Endothelial cell of umbilical vein (primary cell): ENCODE measurements around the gene DCUN1D1.

Experiments
- CTCF ChIP-seq, 2 donors: IDR thresholded peaks; 1 replicate in 1 of 2; 2 replicates in 1 of 2; pipeline ENCODE4 v1.5.1; 2011; ENCODE audit warnings: low read length in 2 of 2, mild to moderate bottlenecking in 2 of 2, moderate library complexity in 2 of 2, control low read depth in 1 of 2, inconsistent platforms in 1 of 2, low read depth in 1 of 2; ENCODE audit not compliant: insufficient read depth in 1 of 2; ENCODE audit errors: extremely low read depth in 1 of 2
- EZH2 ChIP-seq: IDR thresholded peaks from 2 replicates; pipeline ENCODE4 v1.6.1; 2012; ENCODE audit warnings: borderline replicate concordance, low read depth, mild to moderate bottlenecking, moderate library complexity, low read length, inconsistent platforms; ENCODE audit not compliant: severe bottlenecking
- FOS ChIP-seq: IDR thresholded peaks from 2 replicates; pipeline ENCODE4 v1.6.1; 2011; ENCODE audit warnings: mild to moderate bottlenecking, low read length, moderate library complexity, borderline replicate concordance; ENCODE audit not compliant: insufficient read depth
- GATA2 ChIP-seq: IDR thresholded peaks from 2 replicates; pipeline ENCODE4 v1.7.0; 2011; ENCODE audit warnings: low read depth, mild to moderate bottlenecking, moderate library complexity, mixed read lengths, low read length; ENCODE audit not compliant: insufficient read length, insufficient read depth
- JUN ChIP-seq: IDR thresholded peaks from 2 replicates; pipeline ENCODE4 v1.6.1; 2011; ENCODE audit warnings: borderline replicate concordance, low read depth; ENCODE audit not compliant: insufficient read length, insufficient read depth
- MAX ChIP-seq: IDR thresholded peaks from 2 replicates; pipeline ENCODE4 v1.6.1; 2011; ENCODE audit not compliant: insufficient read depth, insufficient read length
- MYC ChIP-seq: IDR thresholded peaks from one replicate; pipeline ENCODE4 v1.6.1; 2011; ENCODE audit warnings: mild to moderate bottlenecking, low read depth, low read length
- POLR2A ChIP-seq: IDR thresholded peaks from 2 replicates; pipeline ENCODE4 v1.6.1; 2012; ENCODE audit warnings: low read depth, mild to moderate bottlenecking, control low read depth, low read length
- POLR2AphosphoS5 ChIP-seq: IDR thresholded peaks from 2 replicates; pipeline ENCODE4 v1.6.1; 2012; ENCODE audit warnings: low read depth, mild to moderate bottlenecking, control low read depth, low read length, moderate library complexity; ENCODE audit not compliant: insufficient read depth

- TF ChIP-seq POLR2A = no peak
- TF ChIP-seq JUN = no peak
- TF ChIP-seq MYC = no peak
- TF ChIP-seq CTCF (IDR thresholded peaks at IDR 0.05; ENCODE audit: extremely low read depth in 1 of 2, insufficient read depth in 1 of 2, low read depth in 1 of 2, low read length in 2 of 2) = no peak
- TF ChIP-seq POLR2AphosphoS5 = no peak
- TF ChIP-seq EZH2 = no peak
- no peak for TF ChIP-seq MAX
- no peak for TF ChIP-seq GATA2
- no peak for TF ChIP-seq FOS
Measured at GRCh38 chr3:182949688-182950087, 30.6 kb downstream of the DCUN1D1 start.
